Gastrocnemius medialis (tissue), 4 donors: ENCODE data around the gene PDE6A. TPM values are rescaled to one million over a fixed set of nuclear protein-coding genes. Genes with fewer than 3 reads are reported as not detected.

Experiments
- ATAC-seq, 2 donors: fragments of 150-250 bp; one replicate each; pipeline ENCODE4 v1.9.1; 2016
- DNase-seq, 2 donors: peaks; one replicate each; pipeline ENCODE4 v3.0.0-alpha.2; 2019
- H3K27ac ChIP-seq, 4 donors: fragments of 200-600 bp; sonication (generic); 1 replicate in 1 of 4; 2 replicates in 3 of 4; pipeline ENCODE4 v1.5.1; 2016 to 2018; ENCODE audit warnings: mild to moderate bottlenecking in 2 of 4, moderate library complexity in 1 of 4
- H3K27me3 ChIP-seq, 3 donors: fragments of 200-600 bp; sonication (generic) in 2 of 3; 1 replicate in 1 of 3; 2 replicates in 2 of 3; pipeline versions ENCODE4 v1.5.1 to v1.6.0; 2016 to 2019; ENCODE audit warnings: mild to moderate bottlenecking in 1 of 3, moderate library complexity in 1 of 3
- H3K36me3 ChIP-seq, 2 donors: fragments of 200-600 bp; sonication (generic) in 1 of 2; one replicate each; pipeline ENCODE4 v1.5.1; 2017 to 2018
- H3K4me1 ChIP-seq, 2 donors: fragments of 200-600 bp; sonication (generic) in 1 of 2; one replicate each; pipeline ENCODE4 v1.5.1; 2016 to 2017; ENCODE audit warnings: mild to moderate bottlenecking in 2 of 2
- H3K4me3 ChIP-seq, 4 donors: fragments of 200-600 bp; sonication (generic) in 3 of 4; 1 replicate in 1 of 4; 2 replicates in 3 of 4; pipeline ENCODE4 v1.5.1; 2016 to 2019; ENCODE audit warnings: mild to moderate bottlenecking in 2 of 4
- H3K9me3 ChIP-seq, 3 donors: fragments of 200-600 bp; sonication (generic) in 2 of 3; 1 replicate in 1 of 3; 2 replicates in 2 of 3; pipeline ENCODE4 v1.5.1; 2016 to 2019
- CTCF ChIP-seq, 5 experiments: fragments of 450-650 bp in 3 of 5; fragments of 200-600 bp in 2 of 5; sonication (generic) in 2 of 5; IDR thresholded peaks in 4 of 5; conservative IDR thresholded peaks in 1 of 5; 1 replicate in 4 of 5; 2 replicates in 1 of 5; pipeline ENCODE4 v1.5.1; 2016 to 2019; ENCODE audit warnings: antibody characterized with exemption in 5 of 5, mild to moderate bottlenecking in 3 of 5, moderate library complexity in 3 of 5
- POLR2A ChIP-seq, 2 donors: fragments of 450-650 bp; IDR thresholded peaks; one replicate each; pipeline ENCODE4 v1.6.1; 2017; ENCODE audit warnings: antibody characterized with exemption in 2 of 2, mild to moderate bottlenecking in 2 of 2, moderate library complexity in 2 of 2
- in situ Hi-C, 4 donors: fragments of 200-750 bp; cut with MboI; loops; one replicate each; pipeline versions ENCODE4 v1.15.0 to v1.8.0; 2017; ENCODE audit warnings: low sequenced_read_pairs in 4 of 4
- intact Hi-C: fragments of 100-400 bp; cut with DNase I; formaldehyde crosslinking; loops from one replicate; pipeline ENCODE4 v1.15.1; 2023; ENCODE audit warnings: low total_unique reads
- total RNA-seq, 4 donors: library from RNA; depleted of rRNA; stranded (reverse); fragments of >200 nt; gene quantifications; one replicate each; pipeline versions ENCODE4 v1.1.0 to v1.2.3, GENCODE V29; 2016

The PDE6A gene
- total RNA-seq, 4 donors from 2014 or later = not detected

- in situ Hi-C loops = loop anchor here (5.0 to 10.0 kb wide), 4 partner anchors 93 to 188 kb away; partner anchors contain the start of gene PPARGC1B (in 1 of the 4)
- peaks cover 53 to 59% of the 10 kb centered on the region in 2 donors for H3K4me1 ChIP-seq
- DNase-seq = peak; percentile 58 to 62
Observed at GRCh38 chr5:149824846-149825245, 119.7 kb downstream of the PDE6A start.

GRCh38 chr5:149824120-149824519, 120.5 kb downstream of the PDE6A start:
- intact Hi-C loops = no loop called here
- in situ Hi-C loops = loop anchor here (10.0 kb wide), 2 partner anchors 99 to 159 kb away; no protein-coding TSS in a partner anchor
- ATAC-seq = peak in 1 of 2 donors; percentile 7
- Histone ChIP-seq H3K27ac (peak overlapping the region; percentile 74 to 84 (median 79)), H3K27me3 (no peaks in the 10 kb centered on the region), H3K4me3 (no peak overlapping the region), H3K36me3 (peaks cover 0 to 7% of the 10 kb centered on the region in 2 donors), H3K4me1 (peaks cover 52 to 59% of the 10 kb centered on the region in 2 donors), H3K9me3 (no peaks in the 10 kb centered on the region)
- no peak for DNase-seq
- TF ChIP-seq POLR2A (IDR thresholded peaks at IDR 0.05) = no peak
- TF ChIP-seq CTCF (IDR thresholded peaks at IDR 0.05 in 4 of 5, conservative IDR thresholded peaks at IDR 0.05 in 1 of 5) = no peak

More at GRCh38 chr5:149824846-149825245, 119.7 kb downstream of the PDE6A start:
- peak overlapping the region; percentile 74 to 84 (median 79) for H3K27ac ChIP-seq
- no peaks in the 10 kb centered on the region for H3K9me3 ChIP-seq
- H3K36me3 ChIP-seq = peaks cover 0 to 7% of the 10 kb centered on the region in 2 donors
- peak; percentile 19 to 63 for ATAC-seq
- H3K4me3 ChIP-seq = no peak overlapping the region
- intact Hi-C loops = no loop called here
- TF ChIP-seq POLR2A (IDR thresholded peaks at IDR 0.05) = no peak
- no peak for TF ChIP-seq CTCF (IDR thresholded peaks at IDR 0.05 in 4 of 5, conservative IDR thresholded peaks at IDR 0.05 in 1 of 5)
- no peaks in the 10 kb centered on the region for H3K27me3 ChIP-seq

GRCh38 chr5:149823375-149823774, 121.2 kb downstream of the PDE6A start:
- peak overlapping the region; percentile 74 to 84 (median 79) for H3K27ac ChIP-seq
- H3K36me3 ChIP-seq = peaks cover 0 to 7% of the 10 kb centered on the region in 2 donors
- no peaks in the 10 kb centered on the region for H3K27me3 ChIP-seq
- no peak overlapping the region for H3K4me3 ChIP-seq
- peaks cover 45 to 54% of the 10 kb centered on the region in 2 donors for H3K4me1 ChIP-seq
- intact Hi-C loops (no loop called here), in situ Hi-C loops (loop anchor here (10.0 kb wide), 2 partner anchors 99 to 159 kb away; no protein-coding TSS in a partner anchor)
- DNase-seq (no peak), ATAC-seq (peak in 1 of 2 donors; percentile 60)
- TF ChIP-seq CTCF (IDR thresholded peaks at IDR 0.05 in 4 of 5, conservative IDR thresholded peaks at IDR 0.05 in 1 of 5) = no peak
- TF ChIP-seq POLR2A (IDR thresholded peaks at IDR 0.05) = no peak
- H3K9me3 ChIP-seq = no peaks in the 10 kb centered on the region

GRCh38 chr5:149822301-149822700, 122.3 kb downstream of the PDE6A start:
- Histone ChIP-seq H3K36me3 (peaks cover 0 to 7% of the 10 kb centered on the region in 2 donors), H3K27me3 (no peaks in the 10 kb centered on the region), H3K4me1 (peaks cover 40 to 51% of the 10 kb centered on the region in 2 donors), H3K4me3 (no peak overlapping the region), H3K27ac (peak overlapping the region; percentile 74 to 84 (median 79)), H3K9me3 (no peaks in the 10 kb centered on the region)
- TF ChIP-seq CTCF (IDR thresholded peaks at IDR 0.05 in 4 of 5, conservative IDR thresholded peaks at IDR 0.05 in 1 of 5) (no peak), POLR2A (IDR thresholded peaks at IDR 0.05) (no peak)
- DNase-seq (no peak), ATAC-seq (no peak)
- intact Hi-C loops = no loop called here
- in situ Hi-C loops = loop anchor here (10.0 kb wide), 2 partner anchors 98 to 158 kb away; no protein-coding TSS in a partner anchor
